CD4-positive, alpha-beta T cell (primary cell): Measurements from ENCODE around the gene B3GAT2. TPM values are rescaled to one million over a fixed set of nuclear protein-coding genes. Genes with fewer than 3 reads are reported as not detected.

Experiments
- ATAC-seq: fragments of 200-7000 bp; cut with Tn5 transposase; one replicate; pipeline ENCODE4 v1.10.0; 2022; ENCODE audit warnings: mild to moderate bottlenecking; ENCODE audit not compliant: poor library complexity
- CTCF ChIA-PET: fragments of 350-600 bp; sonication (Branson Sonifier 250); formaldehyde crosslinking; loops from one replicate; lab custom pipeline; 2021; ENCODE audit warnings: antibody characterized with exemption, inconsistent platforms; lab: Charles Lee
- POLR2A ChIA-PET: fragments of 350-600 bp; sonication (Branson Sonifier 250); formaldehyde crosslinking; loops from one replicate; lab custom pipeline; 2021; ENCODE audit warnings: antibody characterized with exemption, inconsistent platforms; lab: Charles Lee
- DNase-seq, 14 experiments: peaks; one replicate each; pipeline ENCODE4 v3.0.0-alpha.2; 2013 to 2020; ENCODE audit warnings: mixed read lengths in 2 of 14
- H3K27ac ChIP-seq, 2 donors: one replicate each; pipeline versions ENCODE4 v1.5.1 to v1.7.0; 2013; ENCODE audit warnings: low read length in 2 of 2, low read depth in 1 of 2, mild to moderate bottlenecking in 1 of 2
- H3K27me3 ChIP-seq, 2 experiments: 1 replicate in 1 of 2; 2 replicates in 1 of 2; pipeline versions ENCODE4 v1.6.1 to v1.7.0; 2013; ENCODE audit warnings: low read length in 2 of 2, control low read depth in 1 of 2, mild to moderate bottlenecking in 1 of 2, moderate library complexity in 1 of 2; ENCODE audit not compliant: insufficient read depth in 2 of 2, control insufficient read depth in 1 of 2
- H3K36me3 ChIP-seq: one replicate; pipeline ENCODE4 v1.6.1; 2013; ENCODE audit warnings: low read length, control low read depth; ENCODE audit not compliant: insufficient read depth
- H3K4me1 ChIP-seq: one replicate; pipeline ENCODE4 v1.6.1; 2013; ENCODE audit warnings: low read length, control low read depth; ENCODE audit not compliant: insufficient read depth
- H3K4me3 ChIP-seq: one replicate; pipeline ENCODE4 v1.5.1; 2013; ENCODE audit warnings: mild to moderate bottlenecking, low read length, moderate library complexity
- H3K9me3 ChIP-seq, 2 experiments: 1 replicate in 1 of 2; 2 replicates in 1 of 2; pipeline versions ENCODE4 v1.6.1 to v1.7.0; 2013; ENCODE audit warnings: low read length in 2 of 2, mild to moderate bottlenecking in 2 of 2, control low read depth in 1 of 2, moderate library complexity in 1 of 2; ENCODE audit not compliant: control insufficient read depth in 1 of 2, insufficient read depth in 1 of 2
- H3K27ac Mint-ChIP-seq: one replicate; pipeline ENCODE4 v1.8.0; 2020; ENCODE audit warnings: mixed read lengths
- H3K27me3 Mint-ChIP-seq: one replicate; pipeline ENCODE4 v1.8.0; 2021; ENCODE audit warnings: mixed read lengths
- H3K36me3 Mint-ChIP-seq: one replicate; pipeline ENCODE4 v1.8.0; 2021; ENCODE audit warnings: low read depth, mixed read lengths
- H3K4me1 Mint-ChIP-seq: one replicate; pipeline ENCODE4 v1.8.0; 2021; ENCODE audit warnings: low read depth, mixed read lengths
- H3K4me3 Mint-ChIP-seq: one replicate; pipeline ENCODE4 v1.8.0; 2020; ENCODE audit warnings: mild to moderate bottlenecking, mixed read lengths
- H3K9me3 Mint-ChIP-seq: one replicate; pipeline ENCODE4 v1.8.0; 2020; ENCODE audit warnings: mixed read lengths
- intact Hi-C, 2 experiments: fragments of 100-400 bp; cut with DNase I in 1 of 2; cut with micrococcal nuclease in 1 of 2; formaldehyde crosslinking; loops; one replicate each; pipeline versions ENCODE4 v1.15.1 to v1.9.0; 2023 to 2025; cut with DNase I, micrococcal nuclease
- total RNA-seq, 174 experiments: library from RNA in 2 of 174; stranded (reverse) in 2 of 174; gene quantifications; one replicate each; pipeline ENCODE4 v1.2.3 and lab custom pipeline; 2021 to 2026
- TF ChIP-seq, protein P1 (sequence below): fragments of 200-600 bp; IDR thresholded peaks from one replicate; pipeline ENCODE4 v1.8.0; 2022; ENCODE audit warnings: antibody characterized with exemption, mild to moderate bottlenecking

Gene B3GAT2
- total RNA-seq, 2 experiments from 2014 or later = not detected

- Mint-ChIP-seq H3K9me3 (no peaks in the 10 kb centered on the region), H3K4me1 (no peaks in the 10 kb centered on the region), H3K27me3 (peaks cover 43% of the 10 kb centered on the region), H3K27ac (no peak overlapping the region), H3K4me3 (no peak overlapping the region), H3K36me3 (no peaks in the 10 kb centered on the region)
- no peak overlapping the region for H3K4me3 ChIP-seq
- H3K36me3 ChIP-seq = no peaks in the 10 kb centered on the region
- ATAC-seq (no peak), DNase-seq (no peak)
- no peaks in the 10 kb centered on the region for H3K9me3 ChIP-seq
- TF ChIP-seq, protein P1, sequence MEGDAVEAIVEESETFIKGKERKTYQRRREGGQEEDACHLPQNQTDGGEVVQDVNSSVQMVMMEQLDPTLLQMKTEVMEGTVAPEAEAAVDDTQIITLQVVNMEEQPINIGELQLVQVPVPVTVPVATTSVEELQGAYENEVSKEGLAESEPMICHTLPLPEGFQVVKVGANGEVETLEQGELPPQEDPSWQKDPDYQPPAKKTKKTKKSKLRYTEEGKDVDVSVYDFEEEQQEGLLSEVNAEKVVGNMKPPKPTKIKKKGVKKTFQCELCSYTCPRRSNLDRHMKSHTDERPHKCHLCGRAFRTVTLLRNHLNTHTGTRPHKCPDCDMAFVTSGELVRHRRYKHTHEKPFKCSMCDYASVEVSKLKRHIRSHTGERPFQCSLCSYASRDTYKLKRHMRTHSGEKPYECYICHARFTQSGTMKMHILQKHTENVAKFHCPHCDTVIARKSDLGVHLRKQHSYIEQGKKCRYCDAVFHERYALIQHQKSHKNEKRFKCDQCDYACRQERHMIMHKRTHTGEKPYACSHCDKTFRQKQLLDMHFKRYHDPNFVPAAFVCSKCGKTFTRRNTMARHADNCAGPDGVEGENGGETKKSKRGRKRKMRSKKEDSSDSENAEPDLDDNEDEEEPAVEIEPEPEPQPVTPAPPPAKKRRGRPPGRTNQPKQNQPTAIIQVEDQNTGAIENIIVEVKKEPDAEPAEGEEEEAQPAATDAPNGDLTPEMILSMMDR = no peak
- intact Hi-C loops = no loop called here
- peaks cover 2 to 12% of the 10 kb centered on the region in 2 experiments for H3K27me3 ChIP-seq
- POLR2A ChIA-PET = interaction anchor here (0.6 kb wide), 1 partner anchor 24 kb away, joined by 3 read pairs; no protein-coding TSS in a partner anchor
- CTCF ChIA-PET = no interaction called here
- H3K4me1 ChIP-seq = no peaks in the 10 kb centered on the region
- H3K27ac ChIP-seq = no peak overlapping the region
Observed at GRCh38 chr6:70879496-70879895, 77.4 kb downstream of the B3GAT2 start.

- Histone ChIP-seq H3K9me3 (peaks cover 0 to 12% of the 10 kb centered on the region in 2 experiments), H3K4me3 (no peak overlapping the region), H3K27ac (no peak overlapping the region), H3K4me1 (no peaks in the 10 kb centered on the region), H3K27me3 (peaks cover 0 to 10% of the 10 kb centered on the region in 2 experiments), H3K36me3 (no peaks in the 10 kb centered on the region)
- no peak for ATAC-seq
- Mint-ChIP-seq H3K4me3 (no peak overlapping the region), H3K27me3 (peaks cover 25% of the 10 kb centered on the region), H3K4me1 (no peaks in the 10 kb centered on the region), H3K9me3 (peaks cover 20% of the 10 kb centered on the region), H3K36me3 (no peaks in the 10 kb centered on the region), H3K27ac (no peak overlapping the region)
- no peak for DNase-seq
- intact Hi-C loops = no loop called here
- TF ChIP-seq, protein P1 = no peak
- POLR2A ChIA-PET = no interaction called here
- CTCF ChIA-PET = interaction anchor here (1.0 to 1.6 kb wide), 2 partner anchors 10 to 188 kb away, joined by 3 read pairs; no protein-coding TSS in a partner anchor
Observed at GRCh38 chr6:70874181-70874913, 82.5 kb downstream of the B3GAT2 start.

- Mint-ChIP-seq H3K4me3 (no peak overlapping the region), H3K4me1 (no peaks in the 10 kb centered on the region), H3K27me3 (peaks cover 19% of the 10 kb centered on the region), H3K36me3 (no peaks in the 10 kb centered on the region), H3K27ac (no peak overlapping the region), H3K9me3 (peaks cover 20% of the 10 kb centered on the region)
- H3K36me3 ChIP-seq = no peaks in the 10 kb centered on the region
- TF ChIP-seq, protein P1 = no peak
- intact Hi-C loops = no loop called here
- no peak for ATAC-seq
- CTCF ChIA-PET = no interaction called here
- DNase-seq = no peak
- H3K27ac ChIP-seq = no peak overlapping the region
- no peaks in the 10 kb centered on the region for H3K4me1 ChIP-seq
- peaks cover 0 to 12% of the 10 kb centered on the region in 2 experiments for H3K9me3 ChIP-seq
- H3K27me3 ChIP-seq = peaks cover 0 to 9% of the 10 kb centered on the region in 2 experiments
- H3K4me3 ChIP-seq = no peak overlapping the region
- POLR2A ChIA-PET = interaction anchor here (0.7 kb wide), 1 partner anchor 966 kb away, joined by 3 read pairs; no protein-coding TSS in a partner anchor
Observed at GRCh38 chr6:70872469-70872868, 84.4 kb downstream of the B3GAT2 start.
